Tibial nerve (tissue), 4 donors: ENCODE data around the gene TMEM116. TPM values are rescaled to one million over a fixed set of nuclear protein-coding genes. Genes with fewer than 3 reads are reported as not detected.

Experiments used
- DNase-seq, 2 donors: peaks; one replicate each; pipeline ENCODE4 v3.0.0-alpha.2; 2019; ENCODE audit warnings: low spot score in 2 of 2
- H3K27ac ChIP-seq, 4 donors: fragments of 200-600 bp; sonication (generic) in 3 of 4; one replicate each; pipeline ENCODE4 v1.5.1; 2017 to 2019; ENCODE audit warnings: mild to moderate bottlenecking in 1 of 4
- H3K27me3 ChIP-seq, 2 donors: fragments of 200-600 bp; sonication (generic) in 1 of 2; one replicate each; pipeline versions ENCODE4 v1.5.1 to v1.6.0; 2017 to 2019
- H3K36me3 ChIP-seq, 3 donors: fragments of 200-600 bp; sonication (generic); one replicate each; pipeline ENCODE4 v1.5.1; 2018 to 2019
- H3K4me1 ChIP-seq, 4 donors: fragments of 200-600 bp; sonication (generic) in 3 of 4; one replicate each; pipeline ENCODE4 v1.5.1; 2017 to 2019
- H3K4me3 ChIP-seq, 4 donors: fragments of 200-600 bp; sonication (generic) in 3 of 4; one replicate each; pipeline ENCODE4 v1.5.1; 2017 to 2019; ENCODE audit warnings: mild to moderate bottlenecking in 1 of 4, moderate library complexity in 1 of 4
- H3K9me3 ChIP-seq, 4 donors: fragments of 200-600 bp; sonication (generic) in 3 of 4; one replicate each; pipeline ENCODE4 v1.5.1; 2017 to 2019
- EP300 ChIP-seq, 2 donors: sonication (generic); formaldehyde crosslinking; IDR thresholded peaks; one replicate each; pipeline ENCODE4 v1.6.1; 2017; ENCODE audit warnings: antibody characterized with exemption in 2 of 2, mild to moderate bottlenecking in 1 of 2
- POLR2A ChIP-seq, 2 donors: fragments of 450-650 bp; IDR thresholded peaks; one replicate each; pipeline ENCODE4 v1.6.1; 2017; ENCODE audit warnings: antibody characterized with exemption in 2 of 2, mild to moderate bottlenecking in 2 of 2, moderate library complexity in 2 of 2
- WGBS, 2 donors: methylation state at CpG; one replicate each; pipeline ENCODE4 v1.1.5; 2018; 5-methylcytosine and 5-hydroxymethylcytosine counted together
- total RNA-seq, 4 donors: library from RNA; depleted of rRNA; stranded (reverse); fragments of >200 nt; gene quantifications; one replicate each; pipeline ENCODE4 v1.1.0, GENCODE V29; 2016
- TF ChIP-seq, protein P1 (sequence below), 5 experiments: fragments of 200-600 bp in 3 of 5; fragments of 450-650 bp in 2 of 5; sonication (generic) in 3 of 5; IDR thresholded peaks; one replicate each; pipeline ENCODE4 v1.5.1; 2016 to 2019; ENCODE audit warnings: antibody characterized with exemption in 5 of 5, mild to moderate bottlenecking in 3 of 5, moderate library complexity in 2 of 5

TMEM116 gene
- total RNA-seq, 4 donors from 2014 or later, result 6.9 to 18.1 (median 14.4) TPM

DNA sequence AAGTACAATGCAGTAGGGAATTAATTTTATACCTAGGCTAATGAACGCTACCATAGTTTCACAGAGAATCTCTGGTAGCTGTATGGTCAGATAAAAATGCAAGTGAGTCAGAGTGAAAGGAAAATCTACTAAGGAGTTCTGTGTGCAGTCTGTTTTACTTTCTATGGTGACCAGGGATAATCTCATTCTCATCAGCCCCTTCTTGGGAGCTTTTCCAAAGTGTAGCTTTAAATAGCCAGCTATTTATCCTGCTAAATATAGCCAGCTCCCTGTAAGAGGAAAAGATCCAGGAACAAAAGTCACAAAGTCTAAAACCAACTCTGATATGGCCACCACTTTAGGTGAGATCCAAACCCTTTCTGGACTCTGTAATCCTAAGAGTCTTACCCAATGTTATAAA is 75.5 kb downstream of the TMEM116 start:
- Histone ChIP-seq H3K4me1 (no peaks in the 10 kb centered on the region), H3K9me3 (peaks cover 0 to 4% (median 0%) of the 10 kb centered on the region in 4 donors), H3K27me3 (no peaks in the 10 kb centered on the region), H3K36me3 (peaks cover 0 to 13% (median 0%) of the 10 kb centered on the region in 3 donors), H3K27ac (no peak overlapping the region), H3K4me3 (no peak overlapping the region)
- WGBS, 2 donors, result 87 to 98% methylated on average over 1 of the region's 1 CpG
- TF ChIP-seq, protein P1, sequence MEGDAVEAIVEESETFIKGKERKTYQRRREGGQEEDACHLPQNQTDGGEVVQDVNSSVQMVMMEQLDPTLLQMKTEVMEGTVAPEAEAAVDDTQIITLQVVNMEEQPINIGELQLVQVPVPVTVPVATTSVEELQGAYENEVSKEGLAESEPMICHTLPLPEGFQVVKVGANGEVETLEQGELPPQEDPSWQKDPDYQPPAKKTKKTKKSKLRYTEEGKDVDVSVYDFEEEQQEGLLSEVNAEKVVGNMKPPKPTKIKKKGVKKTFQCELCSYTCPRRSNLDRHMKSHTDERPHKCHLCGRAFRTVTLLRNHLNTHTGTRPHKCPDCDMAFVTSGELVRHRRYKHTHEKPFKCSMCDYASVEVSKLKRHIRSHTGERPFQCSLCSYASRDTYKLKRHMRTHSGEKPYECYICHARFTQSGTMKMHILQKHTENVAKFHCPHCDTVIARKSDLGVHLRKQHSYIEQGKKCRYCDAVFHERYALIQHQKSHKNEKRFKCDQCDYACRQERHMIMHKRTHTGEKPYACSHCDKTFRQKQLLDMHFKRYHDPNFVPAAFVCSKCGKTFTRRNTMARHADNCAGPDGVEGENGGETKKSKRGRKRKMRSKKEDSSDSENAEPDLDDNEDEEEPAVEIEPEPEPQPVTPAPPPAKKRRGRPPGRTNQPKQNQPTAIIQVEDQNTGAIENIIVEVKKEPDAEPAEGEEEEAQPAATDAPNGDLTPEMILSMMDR (IDR thresholded peaks at IDR 0.05), result no peak
- no peak for TF ChIP-seq EP300 (IDR thresholded peaks at IDR 0.05)
- TF ChIP-seq POLR2A (IDR thresholded peaks at IDR 0.05), result no peak
- no peak for DNase-seq

DNA sequence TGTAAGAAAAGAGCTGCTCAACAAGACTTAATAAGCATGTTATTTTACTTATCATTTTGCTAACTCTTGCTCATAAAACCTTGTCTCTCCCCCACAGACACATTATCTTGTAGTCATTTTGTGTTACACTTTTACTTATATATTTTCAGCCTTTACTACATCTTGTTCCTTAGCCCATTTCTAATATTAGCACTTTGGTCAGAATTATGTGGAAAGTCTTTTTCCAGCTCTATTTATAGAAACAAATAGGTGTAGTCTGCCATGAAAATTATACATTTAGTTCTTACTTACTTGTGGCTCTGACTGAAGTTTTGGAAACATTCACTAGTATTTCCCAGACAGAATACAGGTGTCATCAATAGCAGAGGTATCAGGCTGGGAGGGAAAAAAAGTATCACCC is 76.1 kb downstream of the TMEM116 start:
- no peak for DNase-seq
- peaks cover 0 to 4% (median 0%) of the 10 kb centered on the region in 4 donors for H3K9me3 ChIP-seq
- H3K27ac ChIP-seq, result no peak overlapping the region
- TF ChIP-seq EP300 (IDR thresholded peaks at IDR 0.05) (no peak), POLR2A (IDR thresholded peaks at IDR 0.05) (no peak)
- TF ChIP-seq, protein P1 (IDR thresholded peaks at IDR 0.05), result no peak
- H3K36me3 ChIP-seq, result peaks cover 0 to 17% (median 0%) of the 10 kb centered on the region in 3 donors
- H3K27me3 ChIP-seq, result no peaks in the 10 kb centered on the region
- no peaks in the 10 kb centered on the region for H3K4me1 ChIP-seq
- no peak overlapping the region for H3K4me3 ChIP-seq

DNA sequence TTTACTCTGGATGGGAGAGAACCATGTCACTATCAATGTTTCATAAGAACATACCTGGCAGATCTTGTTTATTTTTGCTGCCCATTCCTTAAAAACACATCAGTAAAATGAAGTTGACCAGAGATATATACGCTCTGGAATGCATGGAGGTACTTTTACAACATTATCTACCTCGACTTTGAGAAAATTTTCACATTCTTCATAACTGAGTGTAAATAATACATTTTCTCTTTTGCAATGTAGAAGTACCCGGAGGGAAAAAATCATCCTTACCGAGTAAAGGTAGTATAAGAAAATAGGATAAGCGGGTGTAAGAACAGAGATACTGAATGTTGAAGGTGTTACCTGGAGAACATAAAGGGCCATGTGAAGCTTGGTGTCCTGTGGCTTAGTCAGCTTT is 80.7 kb downstream of the TMEM116 start:
- TF ChIP-seq, protein P1 (IDR thresholded peaks at IDR 0.05), result no peak
- TF ChIP-seq EP300 (IDR thresholded peaks at IDR 0.05) (no peak), POLR2A (IDR thresholded peaks at IDR 0.05) (no peak)

DNA sequence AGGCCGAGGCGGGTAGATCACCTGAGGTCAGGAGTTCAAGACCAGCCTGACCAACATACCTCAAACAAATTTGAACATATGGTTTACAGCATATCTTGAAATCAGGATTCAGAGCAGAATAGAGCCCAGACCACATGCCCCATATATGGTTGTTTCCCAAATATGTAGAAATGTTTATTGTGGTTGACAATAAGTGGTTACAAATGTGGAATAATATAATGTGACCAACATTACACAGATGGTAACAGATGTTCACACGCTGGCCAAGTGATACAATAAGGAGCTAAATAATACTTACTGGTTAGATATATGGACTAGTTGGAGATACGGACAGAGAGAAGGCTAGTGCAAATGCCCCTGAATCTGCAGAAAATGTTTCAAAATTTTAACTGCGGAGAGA is 85.6 kb downstream of the TMEM116 start:
- H3K27ac ChIP-seq, result no peak overlapping the region
- no peak for DNase-seq
- no peaks in the 10 kb centered on the region for H3K9me3 ChIP-seq
- peaks cover 0 to 15% (median 0%) of the 10 kb centered on the region in 3 donors for H3K36me3 ChIP-seq
- no peaks in the 10 kb centered on the region for H3K4me1 ChIP-seq
- no peaks in the 10 kb centered on the region for H3K27me3 ChIP-seq
- H3K4me3 ChIP-seq, result no peak overlapping the region
- WGBS, 2 donors, result 90 to 94% methylated on average over 5 of the region's 5 CpGs
- TF ChIP-seq, protein P1 (IDR thresholded peaks at IDR 0.05), result no peak
- TF ChIP-seq EP300 (IDR thresholded peaks at IDR 0.05) (no peak), POLR2A (IDR thresholded peaks at IDR 0.05) (no peak)

More for the DNA sequence above, 80.7 kb downstream of the TMEM116 start:
- DNase-seq, result no peak
- peaks cover 0 to 29% (median 0%) of the 10 kb centered on the region in 3 donors for H3K36me3 ChIP-seq
- WGBS, 2 donors, result 92 to 94% methylated on average over 5 of the region's 5 CpGs
- no peaks in the 10 kb centered on the region for H3K4me1 ChIP-seq
- no peaks in the 10 kb centered on the region for H3K27me3 ChIP-seq
- no peak overlapping the region for H3K27ac ChIP-seq
- no peaks in the 10 kb centered on the region for H3K9me3 ChIP-seq
- no peak overlapping the region for H3K4me3 ChIP-seq

DNA sequence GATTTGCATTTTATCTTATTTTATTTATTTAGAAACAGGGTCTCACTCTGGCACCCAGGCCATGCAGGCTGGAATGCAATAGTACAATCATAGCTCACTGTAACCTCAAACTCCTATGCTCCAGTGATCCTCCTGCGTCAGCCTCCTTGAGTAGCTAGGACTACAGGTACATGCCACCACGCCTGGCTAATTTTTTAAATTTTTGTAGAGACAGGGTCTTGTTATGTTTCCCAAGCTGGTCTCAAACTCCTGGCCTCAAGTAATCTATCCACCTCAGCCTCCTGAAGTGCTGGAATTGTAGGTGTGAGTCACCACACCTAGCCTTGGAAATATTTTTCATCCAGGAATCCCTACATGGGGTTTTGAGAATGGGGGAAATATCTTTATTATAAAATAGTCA is 86.3 kb downstream of the TMEM116 start:
- TF ChIP-seq POLR2A (IDR thresholded peaks at IDR 0.05) (no peak), EP300 (IDR thresholded peaks at IDR 0.05) (no peak)
- TF ChIP-seq, protein P1 (IDR thresholded peaks at IDR 0.05), result no peak
- no peaks in the 10 kb centered on the region for H3K4me1 ChIP-seq
- WGBS, 2 donors, result 96 to 98% methylated on average over 2 of the region's 2 CpGs
- no peaks in the 10 kb centered on the region for H3K9me3 ChIP-seq
- H3K36me3 ChIP-seq, result peaks cover 0 to 10% (median 0%) of the 10 kb centered on the region in 3 donors
- no peak for DNase-seq
- no peaks in the 10 kb centered on the region for H3K27me3 ChIP-seq
- no peak overlapping the region for H3K27ac ChIP-seq
- no peak overlapping the region for H3K4me3 ChIP-seq
